HEK293T (cell line): ENCODE data around the gene ALK.

Experiments
- BHLHE40 ChIP-seq: fragments of 450-650 bp; IDR thresholded peaks from 2 replicates; pipeline ENCODE4 v1.6.1; 2016; ENCODE audit warnings: mild to moderate bottlenecking, moderate library complexity, borderline replicate concordance
- ELF4 ChIP-seq: fragments of 450-650 bp; IDR thresholded peaks from 2 replicates; pipeline ENCODE4 v1.6.1; 2017; ENCODE audit warnings: antibody characterized with exemption
- FOXM1 ChIP-seq: fragments of 450-650 bp; IDR thresholded peaks from 2 replicates; pipeline ENCODE4 v1.6.1; 2017; ENCODE audit warnings: mild to moderate bottlenecking, borderline replicate concordance
- L3MBTL2 ChIP-seq: fragments of 450-650 bp; conservative IDR thresholded peaks from 2 replicates; pipeline ENCODE4 v1.6.1; 2016; ENCODE audit warnings: mild to moderate bottlenecking
- LEF1 ChIP-seq: fragments of 450-650 bp; IDR thresholded peaks from 2 replicates; pipeline ENCODE4 v1.6.1; 2017; ENCODE audit warnings: mild to moderate bottlenecking, borderline replicate concordance
- NFRKB ChIP-seq: fragments of 450-650 bp; IDR thresholded peaks from 2 replicates; pipeline ENCODE4 v1.6.1; 2016; ENCODE audit warnings: mild to moderate bottlenecking, moderate library complexity
- PKNOX1 ChIP-seq: fragments of 450-650 bp; IDR thresholded peaks from 2 replicates; pipeline ENCODE4 v1.6.1; 2016
- SP1 ChIP-seq: fragments of 450-650 bp; IDR thresholded peaks from 2 replicates; pipeline ENCODE4 v1.6.1; 2017
- TARDBP ChIP-seq: fragments of 450-650 bp; IDR thresholded peaks from 2 replicates; pipeline ENCODE4 v1.6.1; 2016

DNA sequence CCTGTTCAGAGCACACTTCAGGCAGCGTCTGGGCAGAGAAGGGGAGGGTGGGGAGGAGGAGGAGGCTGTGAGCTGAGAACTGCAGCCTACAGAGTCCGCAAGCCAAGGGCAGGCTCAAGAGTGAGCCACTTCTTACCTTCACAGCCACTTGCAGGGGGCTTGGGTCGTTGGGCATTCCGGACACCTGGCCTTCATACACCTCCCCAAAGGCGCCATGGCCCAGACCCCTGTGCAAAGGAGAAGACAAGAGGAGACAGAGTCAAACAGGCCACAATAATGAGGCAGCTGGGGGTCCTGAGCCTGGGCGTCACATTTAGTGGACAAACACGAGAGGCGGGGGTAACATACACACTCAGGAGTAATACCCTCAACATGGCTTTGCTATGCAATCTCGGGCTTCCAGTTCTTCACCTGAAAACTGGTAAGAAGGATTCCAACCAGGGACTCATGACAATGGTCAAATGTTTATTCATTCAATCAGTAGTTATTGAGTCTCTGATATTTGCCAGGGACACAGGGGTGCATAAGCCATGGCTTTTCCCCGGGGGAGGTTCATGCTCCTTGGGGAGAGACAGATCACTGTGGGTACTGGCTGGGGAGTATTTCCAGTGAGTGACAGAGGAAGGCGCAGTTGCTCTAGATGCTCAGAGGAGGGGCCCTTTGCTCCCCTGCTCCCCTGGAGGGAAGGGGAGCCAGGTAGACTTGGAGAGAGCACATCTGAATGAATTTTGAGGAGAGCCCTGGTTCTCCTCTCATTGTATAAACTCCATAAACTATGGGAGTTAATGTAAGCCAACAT lies 698.8 kb downstream of the ALK start:
- TF ChIP-seq NFRKB: no peak
- TF ChIP-seq BHLHE40: no peak
- TF ChIP-seq FOXM1: no peak
- no peak for TF ChIP-seq TARDBP
- no peak for TF ChIP-seq PKNOX1
- TF ChIP-seq LEF1: no peak
- TF ChIP-seq ELF4: no peak
- TF ChIP-seq SP1: no peak
- no peak for TF ChIP-seq L3MBTL2
